SK-N-SH (cell line): ENCODE measurements around the gene ANAPC16. TPM values are rescaled to one million over a fixed set of nuclear protein-coding genes. Genes with fewer than 3 reads are reported as not detected.

Experiments
- CTCF ChIA-PET: fragments of 300-600, 350-600 bp; formaldehyde crosslinking; extraction: SDS; loops from one replicate; lab custom pipeline; 2021; lab: Yijun Ruan, JAX
- POLR2A ChIA-PET: fragments of 350-600 bp; sonication (Branson Sonifier 250); formaldehyde crosslinking; extraction: SDS; loops from one replicate; lab custom pipeline; 2020; ENCODE audit warnings: antibody characterized with exemption, inconsistent platforms; lab: Yijun Ruan, JAX
- DNase-seq: peaks from one replicate; pipeline ENCODE4 v3.0.0; 2012
- H2AFZ ChIP-seq: fragments of 200-600 bp; sonication (generic); 2 replicates; pipeline ENCODE4 v1.8.1; 2016; ENCODE audit warnings: antibody characterized with exemption, mild to moderate bottlenecking, low read depth
- H3F3A ChIP-seq: fragments of 200-600 bp; sonication (generic); replicated peaks from 2 replicates; pipeline ENCODE3; 2016; ENCODE audit warnings: antibody characterized with exemption, mild to moderate bottlenecking; ENCODE audit not compliant: insufficient read depth
- H3K27ac ChIP-seq, 2 experiments: fragments of 200-500 bp in 1 of 2; fragments of 200-600 bp in 1 of 2; sonication (Bioruptor generic) in 1 of 2; sonication (generic), shearing (Covaris generic) in 1 of 2; 2 replicates each; pipeline versions ENCODE4 v1.5.1 to v1.6.1; 2014 to 2016; ENCODE audit warnings: low read depth in 2 of 2, inconsistent platforms in 1 of 2, low read length in 1 of 2, mild to moderate bottlenecking in 1 of 2, mixed read lengths in 1 of 2
- H3K27me3 ChIP-seq: fragments of 200-600 bp; sonication (generic), shearing (Covaris generic); 2 replicates; pipeline ENCODE4 v1.6.1; 2016; ENCODE audit warnings: mixed run types; ENCODE audit not compliant: insufficient read depth
- H3K36me3 ChIP-seq, 2 experiments: fragments of 200-500 bp in 1 of 2; fragments of 200-600 bp in 1 of 2; sonication (Bioruptor generic) in 1 of 2; sonication (generic) in 1 of 2; replicated peaks in 1 of 2; 2 replicates each; pipeline versions ENCODE3 to v1.5.1; 2014 to 2016; ENCODE audit warnings: low read length in 1 of 2, mild to moderate bottlenecking in 1 of 2; ENCODE audit not compliant: insufficient read depth in 2 of 2, control insufficient read depth in 1 of 2
- H3K4me1 ChIP-seq, 2 experiments: fragments of 200-500 bp in 1 of 2; fragments of 200-600 bp in 1 of 2; sonication (Bioruptor generic) in 1 of 2; sonication (generic), shearing (Covaris generic) in 1 of 2; 2 replicates each; pipeline versions ENCODE4 v1.5.1 to v1.6.1; 2014 to 2016; ENCODE audit warnings: low read depth in 1 of 2, low read length in 1 of 2, mixed run types in 1 of 2; ENCODE audit not compliant: insufficient read depth in 2 of 2, control insufficient read depth in 1 of 2
- H3K4me2 ChIP-seq: fragments of 200-600 bp; sonication (generic), shearing (Covaris generic); 2 replicates; pipeline ENCODE4 v1.6.1; 2017; ENCODE audit warnings: mixed run types
- H3K4me3 ChIP-seq, 2 experiments: fragments of 200-500 bp in 1 of 2; fragments of 200-600 bp in 1 of 2; sonication (Bioruptor generic) in 1 of 2; sonication (generic), shearing (Covaris generic) in 1 of 2; 2 replicates each; pipeline versions ENCODE4 v1.5.1 to v1.8.1; 2014 to 2016; ENCODE audit warnings: low read depth in 2 of 2, inconsistent platforms in 1 of 2, low read length in 1 of 2, mild to moderate bottlenecking in 1 of 2, mixed read lengths in 1 of 2, moderate library complexity in 1 of 2
- H3K79me2 ChIP-seq: fragments of 200-600 bp; sonication (generic); 2 replicates; pipeline ENCODE4 v1.8.1; 2017; ENCODE audit warnings: mild to moderate bottlenecking; ENCODE audit not compliant: insufficient read depth
- H3K9ac ChIP-seq: fragments of 200-600 bp; sonication (generic); 2 replicates; pipeline ENCODE4 v1.6.1; 2017; ENCODE audit warnings: mixed run types
- H3K9me2 ChIP-seq: fragments of 200-600 bp; sonication (generic); 2 replicates; pipeline ENCODE4 v1.6.1; 2017; ENCODE audit warnings: mixed run types
- H3K9me3 ChIP-seq: fragments of 200-600 bp; sonication (generic); 2 replicates; pipeline ENCODE4 v1.6.1; 2017; ENCODE audit warnings: mixed run types, mild to moderate bottlenecking, moderate library complexity
- H4K20me1 ChIP-seq: fragments of 200-600 bp; sonication (generic); 2 replicates; pipeline ENCODE4 v1.6.1; 2017; ENCODE audit warnings: mild to moderate bottlenecking, mixed run types; ENCODE audit not compliant: insufficient read depth
- CHD2 ChIP-seq: fragments of 150-350 bp; IDR thresholded peaks from 2 replicates; pipeline ENCODE4 v1.6.1; 2018; ENCODE audit warnings: low read length; ENCODE audit not compliant: partially characterized antibody
- ELF1 ChIP-seq: IDR thresholded peaks from 2 replicates; pipeline ENCODE4 v1.4.0; 2012
- GABPA ChIP-seq: IDR thresholded peaks from 2 replicates; pipeline ENCODE4 v1.4.0; 2012; ENCODE audit warnings: low read depth, mild to moderate bottlenecking
- GATA2 ChIP-seq: sonication (generic); formaldehyde crosslinking; IDR thresholded peaks from 2 replicates; pipeline ENCODE4 v1.5.0; 2020; ENCODE audit warnings: mild to moderate bottlenecking, missing genetic modification reagents
- MAX ChIP-seq: IDR thresholded peaks from 2 replicates; pipeline ENCODE4 v1.4.0; 2012; ENCODE audit warnings: low read depth
- MXI1 ChIP-seq: IDR thresholded peaks from 2 replicates; pipeline ENCODE4 v1.6.1; 2012; ENCODE audit warnings: mild to moderate bottlenecking, low read depth, low read length, improper control_type of control experiment
- NRF1 ChIP-seq: IDR thresholded peaks from 2 replicates; pipeline ENCODE4 v1.6.1; 2012; ENCODE audit warnings: low read depth, mild to moderate bottlenecking, low read length
- POLR2AphosphoS5 ChIP-seq: IDR thresholded peaks from 2 replicates; pipeline ENCODE4 v1.6.1; 2012; ENCODE audit warnings: low read depth, low read length
- RCOR1 ChIP-seq: fragments of 150-350 bp; IDR thresholded peaks from 2 replicates; pipeline ENCODE4 v1.6.1; 2017; ENCODE audit warnings: antibody characterized with exemption, low read length
- TAF1 ChIP-seq: IDR thresholded peaks from 2 replicates; pipeline ENCODE4 v1.6.1; 2012; ENCODE audit warnings: low read depth, mild to moderate bottlenecking, low read length, moderate library complexity, borderline replicate concordance
- TCF12 ChIP-seq: IDR thresholded peaks from 2 replicates; pipeline ENCODE4 v1.4.0; 2012
- YY1 ChIP-seq: IDR thresholded peaks from 2 replicates; pipeline ENCODE4 v1.4.0; 2012; ENCODE audit warnings: low read depth, mild to moderate bottlenecking
- WGBS: methylation state at CpG from one replicate; pipeline ENCODE4 v1.1.6; 2017; ENCODE audit warnings: low lambda C conversion rate; 5-methylcytosine and 5-hydroxymethylcytosine counted together
- polyA plus RNA-seq, 3 experiments: library from polyadenylated mRNA; depleted of rRNA; stranded (reverse); fragments of >200 nt; gene quantifications; 2 replicates each; pipeline ENCODE4 v1.2.3, GENCODE V29; 2012

Gene ANAPC16
- 45.2 and 65.7 TPM in 2 replicates for polyA plus RNA-seq (2012; rRNA removed)
- polyA plus RNA-seq (2012; cell fraction: cytosol; rRNA removed), result 81.1 and 87.8 TPM in 2 replicates
- polyA plus RNA-seq (2012; cell fraction: nucleus; rRNA removed), result 15.3 and 24.1 TPM in 2 replicates

DNA sequence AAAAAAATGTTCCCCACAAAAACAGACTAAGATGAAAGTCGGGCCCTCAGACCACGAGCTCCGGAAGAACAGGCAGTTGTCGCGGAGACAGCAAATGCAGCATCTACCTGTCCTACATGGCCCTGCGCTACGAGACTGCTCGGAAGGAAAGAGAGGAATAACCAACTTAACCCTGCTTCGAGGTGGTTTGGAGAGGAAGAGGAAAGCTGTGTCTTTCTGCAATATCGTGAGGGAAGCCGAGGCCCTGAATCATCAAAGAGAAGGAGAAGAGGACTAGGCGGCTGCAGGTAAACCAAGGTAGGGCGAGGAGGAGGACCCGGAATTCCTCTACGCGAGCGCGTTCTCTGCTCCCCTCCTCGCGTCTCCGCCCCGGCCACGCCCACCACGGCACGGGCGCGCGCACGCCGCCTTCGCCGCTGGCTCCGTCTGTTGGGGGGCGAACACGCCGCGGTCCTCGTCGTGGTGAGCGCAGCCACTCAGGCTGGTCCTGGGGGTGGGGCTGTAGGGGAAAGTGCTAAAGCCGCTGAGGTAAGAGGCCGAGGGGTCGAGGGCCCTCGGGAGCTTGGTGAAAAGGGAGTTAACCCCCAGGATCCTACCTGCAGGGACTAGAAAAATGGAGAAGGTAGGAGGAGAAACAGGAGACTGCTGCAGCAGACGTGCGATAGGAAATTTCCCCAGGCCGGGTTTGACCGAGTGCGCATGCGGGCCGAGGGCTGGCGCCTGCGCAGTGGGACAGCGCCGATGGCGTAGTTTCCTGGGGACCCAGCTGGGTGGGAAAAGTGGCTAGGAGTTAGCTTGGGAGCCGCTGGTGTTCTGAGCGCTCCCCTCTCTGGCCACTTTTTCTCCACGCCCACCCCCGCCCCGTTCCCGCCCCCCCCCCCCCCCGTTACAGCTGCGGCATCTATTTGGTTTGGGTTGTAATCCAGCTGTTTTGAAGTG is at the start of gene ANAPC16, which contains the start of gene ASCC1:
TSS of gene ANAPC16 (plus strand) at position 402 of the 939 bp plus-strand sequence. CDS start 7,903 bp downstream, outside the sequence.
TSS of gene ASCC1 (minus strand) at position 666 of the 939 bp plus-strand sequence. CDS start 2,978 bp downstream, outside the sequence.
- DNase-seq, result peak; percentile 94
- Histone ChIP-seq H3K4me1 (peaks cover 7 to 11% of the 10 kb centered on the region in 2 experiments; a peak in 2 of 4 replicates), H3K79me2 (peaks cover 55% of the 10 kb centered on the region), H3K9me3 (no peaks in the 10 kb centered on the region), H4K20me1 (no peaks in the 10 kb centered on the region), H3K27me3 (no peaks in the 10 kb centered on the region), H3K4me2 (peak within 1 kb of the TSS; percentile 87), H3K9ac (peak within 1 kb of the TSS; percentile 89), H3K27ac (peak within 1 kb of the TSS; percentile 98), H3K9me2 (no peaks in the 10 kb centered on the region), H3F3A (peaks cover 14% of the 10 kb centered on the region), H3K36me3 (peaks cover 0 to 15% of the 10 kb centered on the region in 2 experiments), H2AFZ (peak within 1 kb of the TSS; percentile 95), H3K4me3 (peak within 1 kb of the TSS; percentile 67 to 80)
- ChIA-PET CTCF (interaction anchor here (1.1 to 2.1 kb wide), 11 partner anchors 12 to 320 kb away, joined by 3 to 6 read pairs (median 4); no protein-coding TSS in a partner anchor), POLR2A (interaction anchor here (0.6 to 2.4 kb wide), 6 partner anchors 32 to 335 kb away, joined by 3 to 9 read pairs (median 4); partner anchors contain the start of gene DDIT4)
- peak; percentile 57 for TF ChIP-seq TAF1
- TF ChIP-seq POLR2AphosphoS5, result peak; percentile 95
- peak; percentile 33; the same call in 1 of the 2 replicates for TF ChIP-seq YY1
- no peak for TF ChIP-seq RCOR1
- TF ChIP-seq TCF12, result no peak
- peak; percentile 61 for TF ChIP-seq CHD2
- TF ChIP-seq MAX, result peak; percentile 93; the same call in 1 of the 2 replicates
- TF ChIP-seq MXI1, result peak; percentile 86
- TF ChIP-seq GABPA, result 0 out of 2 replicates have a peak, but pooled peaks have one; percentile 17
- peak; percentile 98 for TF ChIP-seq NRF1
- WGBS, result 2% methylated on average over 46 of the region's 64 CpGs

- Histone ChIP-seq H3K27ac (peak overlapping the region in 1 of 2 experiments; percentile 31; a peak in 1 of 4 replicates), H3K79me2 (no peaks in the 10 kb centered on the region), H3K9ac (no peak overlapping the region), H3K4me3 (no peak overlapping the region), H3K9me2 (no peaks in the 10 kb centered on the region), H2AFZ (no peak overlapping the region), H3K4me2 (no peak overlapping the region), H3K9me3 (no peaks in the 10 kb centered on the region), H3K27me3 (no peaks in the 10 kb centered on the region), H3F3A (peaks cover 31% of the 10 kb centered on the region), H4K20me1 (no peaks in the 10 kb centered on the region), H3K36me3 (no peaks in the 10 kb centered on the region), H3K4me1 (peaks cover 0 to 7% of the 10 kb centered on the region in 2 experiments; a peak in 1 of 4 replicates)
- TF ChIP-seq GATA2 (CRISPR knock-in tag), result peak; percentile 42; the same call in 1 of the 2 replicates
- TF ChIP-seq ELF1, result no peak
- DNase-seq, result peak; percentile 21
- 95% methylated on average over 3 of the region's 3 CpGs for WGBS
- ChIA-PET POLR2A (no interaction called here), CTCF (interaction anchor here (0.9 to 1.6 kb wide), 6 partner anchors 26 to 271 kb away, joined by 3 to 5 read pairs (median 3); partner anchors contain the start of genes ANAPC16 and ASCC1)
Measured at GRCh38 chr10:72167118-72167517, 48.7 kb upstream of the ANAPC16 start.
